GM21423 (cell line): ENCODE measurements around the gene OR7C2.
"Not testable (repeated sequence)": the region's sequence is repeated elsewhere in the genome, so short reads cannot be mapped to it uniquely, and the experiment has no call there.

Source experiments
- ATAC-seq: cut with Tn5 transposase; IDR thresholded peaks from one replicate; pipeline ENCODE4 v1.9.1; 2021; ENCODE audit warnings: mild to moderate bottlenecking, moderate library complexity; ENCODE audit not compliant: unreplicated experiment

OR7C2 gene

DNA sequence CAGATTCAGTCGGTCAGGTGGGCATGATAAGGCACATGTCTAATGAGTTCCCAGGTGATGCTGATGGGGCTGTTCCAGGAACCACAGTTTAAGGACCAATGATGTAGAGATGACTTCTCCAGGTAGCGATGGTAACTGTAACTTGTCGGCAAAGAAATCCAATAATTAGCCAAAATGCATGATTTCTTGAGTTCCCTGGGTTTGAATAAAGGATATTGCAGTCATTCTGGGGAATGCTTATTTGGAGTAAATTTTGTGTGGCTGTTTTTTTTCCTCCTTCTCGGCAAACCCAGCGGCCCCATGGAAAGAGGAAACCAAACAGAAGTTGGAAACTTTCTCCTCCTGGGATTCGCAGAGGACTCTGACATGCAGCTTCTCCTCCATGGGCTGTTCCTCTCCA, at the start of gene OR7C2:
TSS of gene OR7C2 (plus strand) at position 301 of the 400 bp plus-strand sequence. CDS start at position 301, 0 bp downstream.
- no peak for ATAC-seq

DNA sequence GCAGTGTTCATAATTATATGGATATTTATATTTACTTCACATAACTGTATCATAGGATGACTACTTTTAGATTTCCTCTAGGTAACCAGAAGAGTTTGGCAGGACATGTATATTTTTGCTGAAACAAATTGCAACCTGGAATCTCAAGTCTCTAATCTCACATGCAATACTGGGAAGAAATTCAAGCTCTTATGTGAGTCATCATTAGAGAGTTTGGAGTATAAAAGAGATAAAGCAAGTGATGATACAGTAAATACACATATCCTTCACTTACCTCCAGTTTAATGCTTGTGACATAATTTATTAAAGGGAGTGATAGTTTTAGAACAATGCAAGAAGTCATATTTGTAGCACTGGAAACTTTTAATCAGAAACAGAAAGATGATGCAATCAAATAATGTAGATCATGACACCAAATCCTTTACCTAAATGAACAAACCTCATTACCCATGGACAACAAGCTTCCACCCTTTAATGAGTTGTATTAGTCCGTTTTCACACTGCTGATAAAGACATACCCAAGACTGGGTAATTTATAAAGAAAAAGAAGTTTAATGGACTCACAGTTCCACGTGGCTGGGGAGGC, 39.5 kb upstream of the OR7C2 start:
- ATAC-seq: no peak

DNA sequence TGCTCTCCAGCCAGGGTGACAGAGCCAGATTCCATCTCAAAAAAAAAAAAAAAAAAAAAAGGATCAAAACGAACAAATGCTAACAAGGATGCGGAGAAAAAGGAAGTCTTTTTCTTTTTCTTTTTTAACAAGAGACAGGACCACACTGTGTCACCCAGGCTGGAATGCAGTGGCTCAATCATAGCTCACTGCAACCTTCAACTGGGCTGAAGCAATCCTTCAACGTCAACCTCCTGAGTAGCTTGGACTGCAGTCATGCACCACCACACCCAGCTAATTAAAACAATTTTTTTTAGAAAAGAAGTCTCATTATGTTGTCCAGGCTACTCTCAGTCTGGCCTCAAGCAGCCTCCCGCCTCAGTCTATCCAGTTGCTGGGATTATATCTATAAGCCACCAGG, 34.6 kb upstream of the OR7C2 start:
- no peak for ATAC-seq

DNA sequence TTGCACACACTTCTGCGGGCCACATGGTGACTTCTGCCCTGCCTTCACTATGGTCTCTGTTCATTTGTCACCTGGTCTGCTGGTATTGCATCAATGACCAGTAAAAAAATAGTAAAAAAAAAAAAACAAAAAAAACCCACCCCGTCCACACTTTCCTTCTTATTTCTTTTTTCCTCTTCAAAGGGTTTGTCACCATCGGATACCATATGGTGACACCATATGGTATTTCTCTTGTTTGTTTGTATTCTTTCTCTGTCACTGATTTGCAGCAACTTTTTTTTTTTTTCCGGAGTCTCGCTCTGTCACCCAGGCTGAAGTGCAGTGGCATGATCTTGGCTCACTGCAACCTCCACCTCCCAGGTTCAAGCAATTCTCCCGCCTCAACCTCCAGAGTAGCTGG, 26.2 kb upstream of the OR7C2 start:
- ATAC-seq: no peak

DNA sequence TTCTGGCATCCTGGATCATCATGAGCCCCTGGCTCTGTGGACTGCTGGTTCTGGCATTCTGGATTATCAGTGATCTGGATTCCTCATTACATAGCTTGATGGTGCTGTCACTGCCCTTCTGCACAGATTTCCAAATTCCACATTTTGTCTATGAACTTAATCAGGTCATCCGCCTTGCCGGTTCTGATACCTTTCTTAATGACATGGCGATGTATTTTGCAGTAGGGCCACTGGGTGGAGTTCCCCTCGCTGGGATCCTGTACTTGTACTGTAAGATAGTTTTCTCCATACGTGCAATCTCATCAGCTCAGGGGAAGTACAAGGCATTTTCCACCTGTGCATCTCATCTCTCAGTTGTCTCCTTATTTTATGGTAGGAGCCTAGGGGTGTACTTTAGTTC, 24.4 kb upstream of the OR7C2 start:
- ATAC-seq: no peak

DNA sequence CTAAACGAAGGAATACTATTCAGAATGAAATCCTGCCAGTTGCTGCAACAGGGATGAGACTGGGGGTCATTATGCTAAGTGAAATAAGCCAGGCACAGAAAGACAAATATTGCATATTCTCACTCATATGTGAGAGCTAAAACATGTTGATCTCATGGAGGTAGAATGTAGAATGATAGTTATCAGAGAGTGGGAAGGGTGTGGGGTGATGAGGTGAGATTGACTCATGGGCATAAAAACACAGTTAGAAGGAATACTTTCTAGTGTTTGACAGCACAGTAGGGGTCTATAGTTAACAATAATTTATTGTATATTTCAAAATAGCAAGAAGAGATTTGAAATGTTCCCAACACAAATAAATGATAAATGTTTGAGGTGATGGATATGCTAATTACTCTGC, 7.8 kb upstream of the OR7C2 start:
- ATAC-seq: no peak

DNA sequence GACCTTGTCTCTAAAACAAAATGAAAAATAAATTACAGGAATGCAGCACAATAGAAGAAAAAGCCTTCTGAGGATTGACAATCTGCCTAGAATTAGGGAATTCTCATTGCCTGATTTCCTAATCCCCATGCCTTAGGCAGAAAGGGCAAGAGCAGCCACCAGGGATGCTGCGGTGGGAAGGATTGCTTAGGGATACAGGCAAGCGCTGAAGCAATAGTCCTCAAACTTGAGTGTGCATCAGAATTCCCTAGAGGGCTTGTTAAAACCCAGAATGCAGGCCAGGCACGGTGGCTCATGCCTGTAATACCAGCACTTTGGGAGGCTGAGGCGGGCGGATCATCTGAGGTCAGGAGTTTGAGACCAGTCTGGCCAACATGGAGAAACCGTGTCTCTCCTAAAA, 1.0 kb upstream of the OR7C2 start:
- ATAC-seq: no peak

DNA sequence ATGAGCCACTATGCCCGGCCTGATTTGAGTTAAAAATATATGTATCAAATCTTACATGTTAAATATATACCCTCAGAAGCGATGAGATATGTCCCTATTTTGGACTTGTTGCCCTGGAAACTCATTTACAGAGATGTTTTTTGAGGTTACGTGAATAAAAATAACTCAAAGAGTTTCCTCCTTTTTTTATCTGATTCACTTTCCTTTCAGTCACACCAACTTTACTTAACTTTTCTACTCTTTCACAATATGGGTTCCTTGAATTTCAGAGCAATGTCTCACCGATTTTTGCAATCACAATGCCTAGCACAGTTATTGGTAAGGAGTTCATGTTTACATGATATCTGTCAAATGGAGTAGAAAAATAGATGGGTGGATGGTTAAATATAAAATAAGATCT, 2.3 kb downstream of the OR7C2 start:
- no peak for ATAC-seq

DNA sequence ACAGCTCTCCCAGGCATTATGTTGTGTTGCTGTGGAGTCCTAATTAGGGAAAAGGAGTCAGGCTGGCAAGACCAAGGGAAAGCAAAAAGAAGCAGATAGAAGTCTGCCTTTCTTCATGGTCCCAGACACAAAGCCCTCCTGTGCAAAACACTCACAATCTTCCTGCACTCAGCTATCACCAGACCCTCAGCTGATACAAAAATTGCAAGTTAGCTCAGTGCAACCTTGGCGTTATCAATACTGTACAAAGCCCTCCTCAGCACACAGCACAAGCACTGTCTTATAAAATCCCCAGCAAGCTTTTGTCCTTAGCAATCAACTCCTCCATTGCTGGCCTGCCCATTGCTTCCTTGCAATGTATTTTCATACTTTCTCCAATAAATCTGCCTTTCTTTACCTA, 3.2 kb downstream of the OR7C2 start:
- ATAC-seq: no peak

DNA sequence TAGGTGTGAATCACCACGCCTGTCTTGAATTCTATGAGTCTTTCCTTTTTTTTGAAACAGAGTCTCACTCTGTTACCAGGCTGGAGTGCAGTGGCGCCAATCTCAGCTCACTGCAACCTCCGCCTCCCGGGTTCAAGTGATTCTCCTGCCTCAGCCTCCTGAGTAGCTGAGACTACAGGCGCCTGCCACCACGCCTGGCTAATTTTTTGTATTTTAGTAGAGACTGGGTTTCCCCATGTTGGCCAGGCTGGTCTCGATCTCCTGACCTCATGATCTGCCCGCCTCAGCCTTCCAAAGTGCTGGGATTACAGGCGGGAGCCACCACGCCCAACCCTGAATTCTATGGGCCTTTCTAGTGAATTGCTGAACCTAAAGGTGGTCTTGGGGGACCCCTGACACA, 8.1 kb downstream of the OR7C2 start:
- not testable (repeated sequence) for ATAC-seq

DNA sequence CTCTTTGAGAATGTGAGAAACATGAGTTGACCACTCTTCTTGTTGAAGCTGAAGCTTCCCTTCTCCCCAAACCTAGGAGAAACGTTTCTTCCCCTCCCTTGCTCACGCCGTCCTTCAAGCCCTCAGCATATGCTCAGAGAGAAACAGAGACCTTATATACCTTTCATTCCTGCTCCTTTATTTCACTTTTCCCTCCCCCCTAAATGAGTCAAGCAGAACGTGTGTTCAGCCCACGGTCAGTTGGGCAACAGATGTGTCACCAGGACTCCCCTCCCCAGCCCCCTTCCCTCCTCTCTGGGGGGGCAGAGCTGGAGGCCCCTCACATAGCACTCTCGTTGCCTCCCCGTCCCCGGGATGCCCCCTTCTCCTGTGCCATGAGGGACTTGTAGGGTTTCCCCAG, 8.6 kb downstream of the OR7C2 start:
- no peak for ATAC-seq

DNA sequence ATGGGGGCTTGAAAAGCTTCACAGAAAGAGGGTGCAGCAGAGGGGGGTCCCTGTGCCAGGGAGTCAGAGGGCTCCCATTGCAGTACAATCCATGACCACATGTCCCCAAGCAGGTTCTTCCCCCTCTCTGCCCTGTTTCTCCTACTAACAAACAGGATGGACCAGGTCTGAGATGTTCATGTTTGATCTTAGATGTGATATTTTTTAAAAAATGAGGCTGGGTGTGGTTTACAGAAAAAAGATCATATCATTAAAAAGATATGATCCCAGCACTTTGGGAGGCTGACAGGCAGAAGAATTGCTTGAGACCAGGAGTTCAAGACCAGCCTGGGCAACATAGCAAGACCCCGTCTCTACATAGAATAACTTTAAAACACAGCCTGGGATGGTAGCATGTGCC, 9.1 kb downstream of the OR7C2 start:
- no peak for ATAC-seq

DNA sequence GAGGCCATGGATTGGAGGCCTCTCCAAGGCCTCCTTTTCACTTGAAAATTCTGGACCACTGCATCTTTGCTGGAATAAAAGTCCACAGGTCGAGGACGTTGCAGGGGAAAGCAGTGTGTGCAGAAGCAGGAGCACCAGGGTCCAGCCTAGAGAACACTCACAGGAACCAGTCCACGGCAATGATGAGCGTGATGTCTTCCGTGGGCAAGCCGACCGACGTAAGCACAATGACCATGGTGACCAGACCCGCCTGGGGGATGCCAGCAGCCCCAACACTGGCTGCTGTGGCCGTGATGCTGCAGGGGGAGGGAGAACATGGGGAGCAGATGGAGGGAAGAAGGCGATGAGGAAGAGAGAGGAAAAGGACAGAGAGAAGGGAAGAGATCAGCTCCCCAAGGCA, 11.5 kb downstream of the OR7C2 start:
- ATAC-seq: no peak

DNA sequence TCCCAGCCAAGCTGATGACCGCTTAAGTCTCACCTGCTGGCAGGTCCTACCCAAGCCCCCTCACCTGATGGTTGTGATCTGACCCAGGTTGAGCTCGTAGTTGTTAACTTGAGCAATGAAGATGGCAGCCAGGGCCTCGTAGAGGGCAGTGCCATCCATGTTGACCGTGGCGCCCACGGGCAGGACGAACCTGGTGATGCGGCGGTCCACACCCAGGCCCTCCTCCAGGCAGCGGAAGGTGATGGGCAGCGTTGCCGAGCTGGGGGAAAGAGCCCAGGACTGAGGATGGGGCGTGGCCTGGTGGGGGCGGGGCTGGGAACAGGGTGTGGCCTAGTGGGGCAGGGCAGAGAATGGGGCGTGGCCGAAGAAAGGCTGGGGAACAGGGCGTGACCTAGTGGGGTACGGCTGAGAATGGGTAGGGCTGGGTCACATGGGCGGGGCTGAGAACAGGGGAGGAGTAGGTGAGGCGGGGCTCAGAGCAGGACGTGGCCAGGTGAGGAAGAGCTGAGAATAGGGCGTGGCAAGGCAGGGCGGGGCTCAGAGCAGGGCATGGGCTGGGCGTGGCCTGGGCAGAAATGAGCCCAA, 12.9 kb downstream of the OR7C2 start:
- ATAC-seq: no peak

DNA sequence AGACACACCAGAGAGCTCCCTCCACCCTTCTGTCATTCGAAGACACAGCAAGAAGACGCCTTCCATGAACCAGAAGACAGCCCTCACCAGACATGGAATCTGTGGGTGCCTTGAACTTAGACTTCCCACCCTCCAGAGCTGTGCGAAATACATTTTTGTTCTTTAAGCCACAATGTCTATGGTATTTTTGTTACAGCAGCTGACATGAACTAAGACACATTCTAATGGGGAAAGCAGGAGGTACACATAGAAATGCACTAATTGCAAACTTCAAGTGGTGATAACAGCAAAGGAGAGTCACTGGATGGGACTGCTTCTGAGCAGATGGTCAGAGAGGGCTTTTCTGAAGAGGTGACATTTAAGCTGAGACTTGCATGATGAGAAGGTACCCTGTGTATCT, 16.2 kb downstream of the OR7C2 start:
- ATAC-seq: no peak

DNA sequence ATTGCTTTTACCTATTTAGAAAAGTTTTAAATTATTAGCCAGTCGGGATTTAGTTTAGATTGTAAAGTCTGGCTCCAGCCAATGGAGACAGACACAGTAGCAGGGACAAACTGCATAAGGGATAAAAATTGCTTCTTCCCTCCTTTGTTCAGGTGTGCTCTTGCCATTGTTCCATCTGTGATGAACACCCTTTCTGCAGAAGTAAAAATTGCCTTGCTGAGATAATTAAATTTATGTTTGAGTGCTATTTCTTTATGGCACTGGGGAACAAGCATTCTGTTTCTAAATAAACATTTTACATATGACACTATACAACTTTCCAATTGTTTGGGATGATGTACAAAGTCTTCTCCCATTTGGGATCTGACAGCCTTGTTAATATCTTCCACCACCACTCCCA, 18.0 kb downstream of the OR7C2 start:
- no peak for ATAC-seq

DNA sequence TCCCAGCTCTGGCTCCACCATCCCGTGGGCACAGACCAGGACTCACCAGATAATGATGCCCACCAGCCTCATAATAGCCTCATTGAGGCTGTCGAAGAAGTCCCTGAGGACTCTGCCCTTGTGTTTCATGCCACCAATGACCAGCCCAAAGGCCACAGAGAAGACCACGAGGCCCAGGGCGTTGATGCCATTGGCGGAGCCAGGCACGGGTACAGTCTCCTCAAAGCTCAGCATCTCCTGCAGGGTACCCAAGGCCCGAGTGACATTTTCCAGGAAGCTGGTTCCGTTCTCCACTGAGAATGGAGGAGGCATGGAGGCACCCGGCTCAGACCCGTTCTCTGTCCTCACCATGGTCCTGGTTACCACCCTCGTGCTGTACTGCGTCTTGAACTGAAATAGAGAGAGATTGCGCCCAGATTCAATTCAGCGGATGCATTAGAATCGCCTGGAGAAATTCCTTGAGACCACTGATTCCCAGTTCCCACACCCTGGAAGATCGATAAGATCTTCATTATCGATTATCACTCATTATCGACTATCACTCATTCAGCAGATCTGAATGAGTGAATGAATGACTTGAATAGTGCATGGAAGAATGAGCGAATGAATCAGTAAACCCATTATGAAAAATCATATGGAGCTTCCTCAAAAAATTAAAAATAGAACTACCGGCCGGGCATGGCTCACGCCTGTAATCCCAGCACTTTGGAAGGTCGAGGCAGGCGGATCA, 20.8 kb downstream of the OR7C2 start:
- ATAC-seq: no peak

DNA sequence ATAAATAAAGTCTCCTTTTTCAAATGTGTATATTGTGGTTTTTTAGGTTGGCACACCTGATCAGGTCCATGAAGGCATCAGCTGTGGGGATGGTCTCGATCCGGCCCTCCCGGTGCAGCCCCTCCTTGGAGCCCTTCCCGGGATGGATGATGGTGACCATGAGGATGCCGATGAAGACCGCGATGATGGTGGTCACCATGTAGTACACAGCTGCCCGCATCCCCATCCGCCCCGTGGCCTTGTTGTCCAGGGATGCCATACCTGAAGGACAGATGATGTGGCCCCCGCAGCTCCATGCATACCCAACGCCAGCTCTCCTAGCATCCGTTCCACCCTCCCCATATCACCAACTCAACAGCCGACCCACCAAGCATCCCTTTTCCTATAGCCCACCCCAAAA, 27.0 kb downstream of the OR7C2 start:
- ATAC-seq: no peak

DNA sequence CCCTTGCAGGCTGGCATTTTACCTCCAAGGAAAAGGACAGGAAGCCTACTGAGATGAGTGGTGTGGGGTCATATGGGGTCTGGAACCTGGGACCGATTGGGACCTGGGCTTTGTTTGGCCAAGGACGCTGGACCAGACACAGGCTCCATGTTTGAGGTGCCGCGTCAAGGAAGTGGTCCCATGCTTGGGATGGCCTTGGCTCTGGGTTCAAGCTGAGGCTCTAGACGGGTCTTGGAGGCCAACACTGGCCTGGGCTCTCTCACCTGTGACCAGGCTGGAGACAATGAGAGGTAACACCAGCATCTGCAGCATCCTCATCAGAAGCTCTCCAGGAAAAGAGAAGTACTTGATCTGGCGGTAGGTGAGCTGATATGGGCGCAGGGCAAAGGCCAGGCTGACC, 30.2 kb downstream of the OR7C2 start:
- ATAC-seq: no peak

DNA sequence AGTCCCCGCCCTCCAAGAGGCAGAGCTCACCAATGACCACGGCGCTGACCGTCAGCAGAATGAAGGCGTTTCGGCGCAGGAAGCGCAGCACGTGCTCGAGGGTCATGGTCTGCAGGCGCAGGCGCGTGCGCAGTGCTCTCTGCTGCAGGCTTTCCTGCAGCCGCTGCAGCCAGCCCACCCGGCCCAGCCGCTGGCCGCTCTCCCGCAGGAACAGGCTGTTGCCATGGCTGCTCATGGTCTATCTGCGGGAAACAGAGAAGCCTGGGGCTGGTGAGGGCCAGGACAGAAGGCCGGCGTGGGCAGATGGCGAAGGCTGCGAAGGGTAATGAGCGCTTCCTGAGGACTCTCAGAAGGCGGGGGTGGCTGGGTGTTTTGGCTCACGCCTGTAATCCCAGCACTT, 31.4 kb downstream of the OR7C2 start:
- no peak for ATAC-seq

DNA sequence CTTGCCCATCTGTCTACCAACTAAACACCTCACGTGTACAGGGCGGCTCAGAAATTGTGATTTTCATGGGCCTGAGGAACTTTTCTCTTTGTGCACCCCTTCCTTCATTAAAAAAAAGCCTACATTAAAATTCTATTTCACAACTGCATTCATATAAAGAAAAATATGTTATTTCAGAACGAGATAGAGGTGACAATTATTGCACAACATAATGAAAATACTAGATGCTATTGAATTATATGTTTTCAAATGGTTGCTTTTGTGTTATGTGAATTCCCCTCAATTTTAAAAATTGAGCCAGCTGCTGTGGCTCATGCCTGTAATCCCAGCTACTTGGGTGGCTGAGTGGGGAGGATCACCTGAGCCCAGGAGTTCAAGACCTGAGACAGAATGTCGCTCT, 33.2 kb downstream of the OR7C2 start:
- no peak for ATAC-seq

DNA sequence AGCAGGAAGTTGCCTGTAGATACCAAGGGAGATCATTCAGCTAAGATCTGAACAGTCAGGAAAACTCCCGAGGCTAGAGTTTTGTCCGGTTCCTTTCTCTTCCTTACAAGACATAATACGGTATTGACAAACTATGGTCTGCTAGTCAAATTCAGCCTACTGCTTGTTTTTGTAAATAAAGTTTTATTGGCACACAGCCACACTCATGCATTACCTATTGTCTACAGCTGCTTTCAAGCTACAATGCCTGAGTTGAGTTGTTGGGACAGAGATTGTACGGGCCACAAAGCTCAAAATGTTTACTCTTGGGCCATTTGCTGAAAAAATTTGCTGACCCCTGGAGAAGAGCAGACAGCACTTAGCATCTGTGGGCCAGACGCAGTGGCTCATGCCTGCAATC, 35.8 kb downstream of the OR7C2 start:
- ATAC-seq: no peak
